ENCODE results near the gene PADI1. TPM values are rescaled to one million over a fixed set of nuclear protein-coding genes. Genes with fewer than 3 reads are reported as not detected.

PADI1 gene
- total RNA-seq, 2 donors from 2014 or later, result not detected

- Mint-ChIP-seq H3K9me3 (no peaks in the 10 kb centered on the region), H3K27ac (no peak overlapping the region), H3K27me3 (peaks cover 3% of the 10 kb centered on the region), H3K36me3 (ENCODE audit: low read depth) (no peaks in the 10 kb centered on the region), H3K4me1 (no peaks in the 10 kb centered on the region), H3K4me3 (no peak overlapping the region)
- ATAC-seq (replicated peaks), result no peak
Measured at GRCh38 chr1:17265950-17266349, 61.0 kb downstream of the PADI1 start.

- no peak for ATAC-seq (replicated peaks)
- Mint-ChIP-seq H3K4me1 (no peaks in the 10 kb centered on the region), H3K27ac (no peak overlapping the region), H3K9me3 (no peaks in the 10 kb centered on the region), H3K27me3 (peaks cover 11% of the 10 kb centered on the region), H3K4me3 (no peak overlapping the region), H3K36me3 (ENCODE audit: low read depth) (no peaks in the 10 kb centered on the region)
Measured at GRCh38 chr1:17270891-17271765, 66.2 kb downstream of the PADI1 start.

GRCh38 chr1:17272066-17272465 lies 67.1 kb downstream of the PADI1 start:
- ATAC-seq (replicated peaks), result no peak
- Mint-ChIP-seq H3K36me3 (ENCODE audit: low read depth) (no peaks in the 10 kb centered on the region), H3K9me3 (no peaks in the 10 kb centered on the region), H3K4me1 (no peaks in the 10 kb centered on the region), H3K27ac (no peak overlapping the region), H3K4me3 (no peak overlapping the region), H3K27me3 (peaks cover 11% of the 10 kb centered on the region)

- Mint-ChIP-seq H3K4me1 (no peaks in the 10 kb centered on the region), H3K4me3 (no peak overlapping the region), H3K27ac (no peak overlapping the region), H3K9me3 (no peaks in the 10 kb centered on the region), H3K27me3 (peaks cover 11% of the 10 kb centered on the region), H3K36me3 (ENCODE audit: low read depth) (no peaks in the 10 kb centered on the region)
- ATAC-seq (replicated peaks), result no peak
Measured at GRCh38 chr1:17272646-17273045, 67.7 kb downstream of the PADI1 start.

- Mint-ChIP-seq H3K4me1 (no peaks in the 10 kb centered on the region), H3K9me3 (no peaks in the 10 kb centered on the region), H3K27me3 (peaks cover 11% of the 10 kb centered on the region), H3K27ac (no peak overlapping the region), H3K36me3 (ENCODE audit: low read depth) (no peaks in the 10 kb centered on the region), H3K4me3 (no peak overlapping the region)
- no peak for ATAC-seq (replicated peaks)
Measured at GRCh38 chr1:17273096-17273495, 68.2 kb downstream of the PADI1 start.

GRCh38 chr1:17274186-17275170 lies 69.5 kb downstream of the PADI1 start:
- Mint-ChIP-seq H3K4me1 (no peaks in the 10 kb centered on the region), H3K27ac (no peak overlapping the region), H3K36me3 (ENCODE audit: low read depth) (no peaks in the 10 kb centered on the region), H3K4me3 (no peak overlapping the region), H3K9me3 (no peaks in the 10 kb centered on the region), H3K27me3 (peaks cover 15% of the 10 kb centered on the region)
- ATAC-seq (replicated peaks), result peak; percentile 29

- Mint-ChIP-seq H3K9me3 (no peaks in the 10 kb centered on the region), H3K27ac (no peak overlapping the region), H3K36me3 (ENCODE audit: low read depth) (no peaks in the 10 kb centered on the region), H3K4me1 (no peaks in the 10 kb centered on the region), H3K27me3 (peaks cover 21% of the 10 kb centered on the region), H3K4me3 (no peak overlapping the region)
- no peak for ATAC-seq (replicated peaks)
Measured at GRCh38 chr1:17276568-17276967, 71.6 kb downstream of the PADI1 start.

GRCh38 chr1:17277511-17278159 lies 72.7 kb downstream of the PADI1 start:
- no peak for ATAC-seq (replicated peaks)
- Mint-ChIP-seq H3K27ac (no peak overlapping the region), H3K36me3 (ENCODE audit: low read depth) (no peaks in the 10 kb centered on the region), H3K4me1 (no peaks in the 10 kb centered on the region), H3K27me3 (peaks cover 24% of the 10 kb centered on the region), H3K9me3 (no peaks in the 10 kb centered on the region), H3K4me3 (no peak overlapping the region)

GRCh38 chr1:17278996-17279830 lies 74.3 kb downstream of the PADI1 start:
- H3K27me3 Mint-ChIP-seq, result peaks cover 28% of the 10 kb centered on the region
- ATAC-seq (replicated peaks), result no peak
- H3K9me3 Mint-ChIP-seq, result no peaks in the 10 kb centered on the region
- no peaks in the 10 kb centered on the region for H3K4me1 Mint-ChIP-seq
- no peak overlapping the region for H3K27ac Mint-ChIP-seq
- H3K36me3 Mint-ChIP-seq (ENCODE audit: low read depth), result no peaks in the 10 kb centered on the region
- no peak overlapping the region for H3K4me3 Mint-ChIP-seq

- Mint-ChIP-seq H3K27me3 (peaks cover 21% of the 10 kb centered on the region), H3K4me3 (no peak overlapping the region), H3K27ac (no peak overlapping the region), H3K4me1 (no peaks in the 10 kb centered on the region), H3K9me3 (no peaks in the 10 kb centered on the region), H3K36me3 (ENCODE audit: low read depth) (no peaks in the 10 kb centered on the region)
- no peak for ATAC-seq (replicated peaks)
Measured at GRCh38 chr1:17280436-17280835, 75.5 kb downstream of the PADI1 start.

GRCh38 chr1:17280894-17281293 lies 76.0 kb downstream of the PADI1 start:
- no peaks in the 10 kb centered on the region for H3K36me3 Mint-ChIP-seq (ENCODE audit: low read depth)
- ATAC-seq (replicated peaks), result no peak
- H3K4me1 Mint-ChIP-seq, result no peaks in the 10 kb centered on the region
- peaks cover 17% of the 10 kb centered on the region for H3K27me3 Mint-ChIP-seq
- H3K9me3 Mint-ChIP-seq, result no peaks in the 10 kb centered on the region
- H3K27ac Mint-ChIP-seq, result no peak overlapping the region
- no peak overlapping the region for H3K4me3 Mint-ChIP-seq

GRCh38 chr1:17281775-17282181 lies 76.8 kb downstream of the PADI1 start:
- ATAC-seq (replicated peaks), result no peak
- H3K4me1 Mint-ChIP-seq, result no peaks in the 10 kb centered on the region
- H3K36me3 Mint-ChIP-seq (ENCODE audit: low read depth), result no peaks in the 10 kb centered on the region
- peaks cover 20% of the 10 kb centered on the region for H3K27me3 Mint-ChIP-seq
- H3K9me3 Mint-ChIP-seq, result no peaks in the 10 kb centered on the region
- H3K27ac Mint-ChIP-seq, result no peak overlapping the region
- H3K4me3 Mint-ChIP-seq, result no peak overlapping the region

GRCh38 chr1:17282836-17283235 lies 77.9 kb downstream of the PADI1 start:
- Mint-ChIP-seq H3K9me3 (no peaks in the 10 kb centered on the region), H3K27ac (no peak overlapping the region), H3K27me3 (peaks cover 20% of the 10 kb centered on the region), H3K36me3 (ENCODE audit: low read depth) (no peaks in the 10 kb centered on the region), H3K4me1 (no peaks in the 10 kb centered on the region), H3K4me3 (no peak overlapping the region)
- no peak for ATAC-seq (replicated peaks)

- no peaks in the 10 kb centered on the region for H3K36me3 Mint-ChIP-seq (ENCODE audit: low read depth)
- no peaks in the 10 kb centered on the region for H3K4me1 Mint-ChIP-seq
- H3K4me3 Mint-ChIP-seq, result no peak overlapping the region
- H3K9me3 Mint-ChIP-seq, result no peaks in the 10 kb centered on the region
- peaks cover 18% of the 10 kb centered on the region for H3K27me3 Mint-ChIP-seq
- H3K27ac Mint-ChIP-seq, result no peak overlapping the region
- no peak for ATAC-seq (replicated peaks)
Measured at GRCh38 chr1:17286646-17287045, 81.7 kb downstream of the PADI1 start.

All from activated T-helper 17 cell treated with anti-CD3 and anti-CD28 coated beads, Interleukin-2, amount 50 U/mL, for 72 hours (primary cell).